Stimulated activated CD8-positive, alpha-beta memory T cell treated with anti-CD3 and anti-CD28 coated beads, Interleukin-15, amount 100 ng/mL, for 1 hour (primary cell): ENCODE measurements around the gene LRIG1.

ENCODE experiments used
- DNase-seq: peaks from one replicate; pipeline ENCODE4 v3.0.0-alpha.2; 2020; ENCODE audit warnings: low read depth

The LRIG1 gene

GRCh38 chr3:66350601-66351000 lies 150.2 kb downstream of the LRIG1 start:
- no peak for DNase-seq

GRCh38 chr3:66348704-66349103 lies 152.1 kb downstream of the LRIG1 start:
- no peak for DNase-seq

GRCh38 chr3:66344848-66345578 lies 155.8 kb downstream of the LRIG1 start:
- no peak for DNase-seq

GRCh38 chr3:66344391-66344811 lies 156.4 kb downstream of the LRIG1 start:
- DNase-seq: no peak

- no peak for DNase-seq
These were observed 158.0 kb downstream of the LRIG1 start for GRCh38 chr3:66342717-66343356.

GRCh38 chr3:66338927-66339326 lies 161.9 kb downstream of the LRIG1 start:
- DNase-seq: no peak

- DNase-seq: no peak
These were observed 164.5 kb downstream of the LRIG1 start for GRCh38 chr3:66336333-66336766.

- DNase-seq: no peak
These were observed 165.2 kb downstream of the LRIG1 start for GRCh38 chr3:66335671-66336070.
